Measurements from ENCODE around the gene ZNF646. TPM values are rescaled to one million over a fixed set of nuclear protein-coding genes. Genes with fewer than 3 reads are reported as not detected.

The ZNF646 gene, protein sequence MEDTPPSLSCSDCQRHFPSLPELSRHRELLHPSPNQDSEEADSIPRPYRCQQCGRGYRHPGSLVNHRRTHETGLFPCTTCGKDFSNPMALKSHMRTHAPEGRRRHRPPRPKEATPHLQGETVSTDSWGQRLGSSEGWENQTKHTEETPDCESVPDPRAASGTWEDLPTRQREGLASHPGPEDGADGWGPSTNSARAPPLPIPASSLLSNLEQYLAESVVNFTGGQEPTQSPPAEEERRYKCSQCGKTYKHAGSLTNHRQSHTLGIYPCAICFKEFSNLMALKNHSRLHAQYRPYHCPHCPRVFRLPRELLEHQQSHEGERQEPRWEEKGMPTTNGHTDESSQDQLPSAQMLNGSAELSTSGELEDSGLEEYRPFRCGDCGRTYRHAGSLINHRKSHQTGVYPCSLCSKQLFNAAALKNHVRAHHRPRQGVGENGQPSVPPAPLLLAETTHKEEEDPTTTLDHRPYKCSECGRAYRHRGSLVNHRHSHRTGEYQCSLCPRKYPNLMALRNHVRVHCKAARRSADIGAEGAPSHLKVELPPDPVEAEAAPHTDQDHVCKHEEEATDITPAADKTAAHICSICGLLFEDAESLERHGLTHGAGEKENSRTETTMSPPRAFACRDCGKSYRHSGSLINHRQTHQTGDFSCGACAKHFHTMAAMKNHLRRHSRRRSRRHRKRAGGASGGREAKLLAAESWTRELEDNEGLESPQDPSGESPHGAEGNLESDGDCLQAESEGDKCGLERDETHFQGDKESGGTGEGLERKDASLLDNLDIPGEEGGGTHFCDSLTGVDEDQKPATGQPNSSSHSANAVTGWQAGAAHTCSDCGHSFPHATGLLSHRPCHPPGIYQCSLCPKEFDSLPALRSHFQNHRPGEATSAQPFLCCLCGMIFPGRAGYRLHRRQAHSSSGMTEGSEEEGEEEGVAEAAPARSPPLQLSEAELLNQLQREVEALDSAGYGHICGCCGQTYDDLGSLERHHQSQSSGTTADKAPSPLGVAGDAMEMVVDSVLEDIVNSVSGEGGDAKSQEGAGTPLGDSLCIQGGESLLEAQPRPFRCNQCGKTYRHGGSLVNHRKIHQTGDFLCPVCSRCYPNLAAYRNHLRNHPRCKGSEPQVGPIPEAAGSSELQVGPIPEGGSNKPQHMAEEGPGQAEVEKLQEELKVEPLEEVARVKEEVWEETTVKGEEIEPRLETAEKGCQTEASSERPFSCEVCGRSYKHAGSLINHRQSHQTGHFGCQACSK (N-terminal part only)
- 10 to 100 TPM; 16.7 to 40.9 (median 23.2) TPM for total RNA-seq

GRCh38 chr16:31073970-31074813 is at the start of gene ZNF646, which contains the start of gene ZNF668:
Gene ZNF646 (plus strand): TSS chr16:31074422. CDS start chr16:31076325, 1,903 bp downstream.
Gene ZNF668 (minus strand): TSS chr16:31074240. CDS start chr16:31064459, 9,781 bp downstream.
- H3K27ac ChIP-seq, result peak within 1 kb of the TSS; percentile 89 to 97 (median 95)
- TF ChIP-seq, protein P1, sequence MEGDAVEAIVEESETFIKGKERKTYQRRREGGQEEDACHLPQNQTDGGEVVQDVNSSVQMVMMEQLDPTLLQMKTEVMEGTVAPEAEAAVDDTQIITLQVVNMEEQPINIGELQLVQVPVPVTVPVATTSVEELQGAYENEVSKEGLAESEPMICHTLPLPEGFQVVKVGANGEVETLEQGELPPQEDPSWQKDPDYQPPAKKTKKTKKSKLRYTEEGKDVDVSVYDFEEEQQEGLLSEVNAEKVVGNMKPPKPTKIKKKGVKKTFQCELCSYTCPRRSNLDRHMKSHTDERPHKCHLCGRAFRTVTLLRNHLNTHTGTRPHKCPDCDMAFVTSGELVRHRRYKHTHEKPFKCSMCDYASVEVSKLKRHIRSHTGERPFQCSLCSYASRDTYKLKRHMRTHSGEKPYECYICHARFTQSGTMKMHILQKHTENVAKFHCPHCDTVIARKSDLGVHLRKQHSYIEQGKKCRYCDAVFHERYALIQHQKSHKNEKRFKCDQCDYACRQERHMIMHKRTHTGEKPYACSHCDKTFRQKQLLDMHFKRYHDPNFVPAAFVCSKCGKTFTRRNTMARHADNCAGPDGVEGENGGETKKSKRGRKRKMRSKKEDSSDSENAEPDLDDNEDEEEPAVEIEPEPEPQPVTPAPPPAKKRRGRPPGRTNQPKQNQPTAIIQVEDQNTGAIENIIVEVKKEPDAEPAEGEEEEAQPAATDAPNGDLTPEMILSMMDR (IDR thresholded peaks at IDR 0.05), result peak in 2 of 6 experiments; percentile 2 to 7
- TF ChIP-seq POLR2AphosphoS5 (IDR thresholded peaks at IDR 0.05), result peak; percentile 92 to 94
- peak in 2 of 4 donors; percentile 72 to 75 for TF ChIP-seq EP300 (IDR thresholded peaks at IDR 0.05)
- peak; percentile 48 to 83 (median 74) for TF ChIP-seq POLR2A (IDR thresholded peaks at IDR 0.05)

GRCh38 chr16:31025339-31025738 is 48.9 kb upstream of the ZNF646 start:
- Histone ChIP-seq H3K9me3 (no peaks in the 10 kb centered on the region), H3K27ac (peak overlapping the region in 2 of 4 donors; percentile 65 to 66), H3K27me3 (no peaks in the 10 kb centered on the region), H3K4me3 (no peak overlapping the region), H3K36me3 (no peaks in the 10 kb centered on the region), H3K4me1 (no peaks in the 10 kb centered on the region)
- WGBS, 2 donors, result 76 to 85% methylated on average over 5 of the region's 5 CpGs
- DNase-seq, result no peak
- ATAC-seq (ENCODE audit: low FRiP score in 2 of 2), result peak in 1 of 2 donors; percentile 60
- TF ChIP-seq POLR2A (IDR thresholded peaks at IDR 0.05) (peak in 1 of 4 donors; percentile 55), EP300 (IDR thresholded peaks at IDR 0.05) (no peak)

More at GRCh38 chr16:31073970-31074813, at the start of gene ZNF646, which contains the start of gene ZNF668:
- H3K27me3 ChIP-seq, result no peaks in the 10 kb centered on the region
- ATAC-seq (ENCODE audit: low FRiP score in 2 of 2) (peak; percentile 95 to 98), DNase-seq (peak; percentile 92 to 100)
- H3K9me3 ChIP-seq, result no peaks in the 10 kb centered on the region
- WGBS, 2 donors, result 0 to 1% methylated on average over 38 to 48 of the region's 48 CpGs
- H3K4me1 ChIP-seq, result peaks cover 20 to 42% (median 22%) of the 10 kb centered on the region in 4 donors
- H3K4me3 ChIP-seq, result peak within 1 kb of the TSS; percentile 86 to 97 (median 92)
- peaks cover 24 to 33% (median 31%) of the 10 kb centered on the region in 4 donors for H3K36me3 ChIP-seq

GRCh38 chr16:31029272-31029671 is 45.0 kb upstream of the ZNF646 start:
- Histone ChIP-seq H3K36me3 (no peaks in the 10 kb centered on the region), H3K27me3 (no peaks in the 10 kb centered on the region), H3K27ac (no peak overlapping the region), H3K9me3 (no peaks in the 10 kb centered on the region), H3K4me1 (peaks cover under 1 to 12% (median 9%) of the 10 kb centered on the region in 4 donors), H3K4me3 (no peak overlapping the region)
- DNase-seq (no peak), ATAC-seq (ENCODE audit: low FRiP score in 2 of 2) (no peak)
- TF ChIP-seq, protein P1 (IDR thresholded peaks at IDR 0.05), result no peak
- no peak for TF ChIP-seq EP300 (IDR thresholded peaks at IDR 0.05)
- WGBS, 2 donors, result 83 to 86% methylated on average over 4 to 5 of the region's 5 CpGs

DNA sequence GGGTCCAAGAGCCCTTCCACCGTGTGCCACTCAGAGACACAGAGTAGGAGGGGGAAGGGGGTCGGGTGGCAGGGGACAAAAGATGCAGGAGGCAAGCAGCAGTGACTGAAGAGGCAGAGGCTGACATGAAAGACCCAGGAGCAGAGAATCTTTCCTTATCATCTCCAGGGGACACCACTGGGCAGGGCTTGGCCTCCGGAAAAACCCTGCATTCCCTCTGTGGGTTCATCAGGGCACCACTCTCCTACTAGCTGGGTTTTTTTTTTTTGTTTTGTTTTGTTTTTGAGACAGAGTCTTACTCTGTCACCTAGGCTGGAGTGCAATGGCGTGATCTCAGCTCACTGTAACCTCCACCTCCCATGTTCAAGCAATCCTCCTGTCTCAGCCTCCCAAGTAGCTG is 42.9 kb upstream of the ZNF646 start:
- H3K36me3 ChIP-seq, result peaks cover 0 to 19% (median 2%) of the 10 kb centered on the region in 4 donors
- no peaks in the 10 kb centered on the region for H3K9me3 ChIP-seq
- no peak overlapping the region for H3K27ac ChIP-seq
- WGBS, 2 donors, result 75 to 81% methylated on average over 4 of the region's 4 CpGs
- H3K4me3 ChIP-seq, result no peak overlapping the region
- ATAC-seq (ENCODE audit: low FRiP score in 2 of 2) (no peak), DNase-seq (no peak)
- no peaks in the 10 kb centered on the region for H3K27me3 ChIP-seq
- TF ChIP-seq POLR2A (IDR thresholded peaks at IDR 0.05) (no peak), EP300 (IDR thresholded peaks at IDR 0.05) (no peak), POLR2AphosphoS5 (IDR thresholded peaks at IDR 0.05) (no peak)
- TF ChIP-seq, protein P1 (IDR thresholded peaks at IDR 0.05), result no peak
- H3K4me1 ChIP-seq, result peaks cover 9 to 26% (median 20%) of the 10 kb centered on the region in 4 donors

Data from upper lobe of left lung (tissue), 6 donors.